Breast epithelium (tissue), 3 donors: ENCODE measurements around the gene GDPD5.
A peak's percentile ranks its signal among the peaks of the same experiment; 100 is the strongest.

Experiments
- POLR2A ChIP-seq: fragments of 450-650 bp; IDR thresholded peaks from one replicate; pipeline ENCODE4 v1.6.1; 2016; ENCODE audit warnings: antibody characterized with exemption, mild to moderate bottlenecking, moderate library complexity
- POLR2AphosphoS5 ChIP-seq, 3 donors: sonication (generic); formaldehyde crosslinking; IDR thresholded peaks; one replicate each; pipeline ENCODE4 v1.6.1; 2017; ENCODE audit warnings: antibody characterized with exemption in 3 of 3
- TF ChIP-seq, protein P1 (sequence below), 3 donors: fragments of 450-650 bp; IDR thresholded peaks; one replicate each; pipeline ENCODE4 v1.5.1; 2016 to 2017; ENCODE audit warnings: antibody characterized with exemption in 3 of 3, mild to moderate bottlenecking in 3 of 3, moderate library complexity in 3 of 3

DNA sequence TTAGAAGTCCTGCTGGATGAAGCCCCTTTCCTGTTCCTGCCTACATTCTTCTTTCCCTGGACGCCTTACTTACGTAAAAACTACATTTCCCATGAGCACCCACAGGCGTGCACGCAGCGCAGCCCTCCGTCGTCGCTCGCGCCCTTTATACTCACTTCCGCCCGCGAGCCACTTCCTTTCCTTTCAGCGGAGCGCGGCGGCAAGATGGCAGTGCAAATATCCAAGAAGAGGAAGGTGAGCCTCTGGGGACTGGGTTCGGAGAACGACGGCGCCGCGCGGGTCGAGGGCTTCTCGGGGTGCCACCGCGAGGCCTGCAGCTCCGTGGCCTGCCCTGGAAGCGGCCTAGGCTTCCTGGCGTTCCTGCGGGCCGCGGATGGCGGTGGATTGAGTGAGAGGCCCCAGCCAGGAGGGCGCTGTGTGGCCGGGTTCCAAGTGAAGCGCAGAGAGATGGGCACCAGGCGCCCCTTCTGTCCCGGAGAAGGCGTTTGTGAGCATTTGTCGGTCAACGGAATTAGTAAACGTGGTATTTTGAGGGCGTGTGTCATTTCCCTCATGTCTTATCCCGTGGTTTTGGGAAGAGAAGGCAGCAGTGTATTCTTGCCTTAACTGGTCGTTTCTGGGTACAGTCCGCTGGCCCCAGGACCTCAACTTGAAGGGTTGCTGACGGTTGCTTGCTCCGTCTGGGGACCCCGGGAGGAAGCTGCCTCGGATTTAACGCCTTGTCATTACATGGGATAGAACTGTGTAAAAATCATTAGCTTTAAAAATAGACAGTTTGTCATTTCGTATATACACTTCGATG is 126.2 kb downstream of the GDPD5 start, which contains the start of gene RPS3:
- TF ChIP-seq, protein P1, sequence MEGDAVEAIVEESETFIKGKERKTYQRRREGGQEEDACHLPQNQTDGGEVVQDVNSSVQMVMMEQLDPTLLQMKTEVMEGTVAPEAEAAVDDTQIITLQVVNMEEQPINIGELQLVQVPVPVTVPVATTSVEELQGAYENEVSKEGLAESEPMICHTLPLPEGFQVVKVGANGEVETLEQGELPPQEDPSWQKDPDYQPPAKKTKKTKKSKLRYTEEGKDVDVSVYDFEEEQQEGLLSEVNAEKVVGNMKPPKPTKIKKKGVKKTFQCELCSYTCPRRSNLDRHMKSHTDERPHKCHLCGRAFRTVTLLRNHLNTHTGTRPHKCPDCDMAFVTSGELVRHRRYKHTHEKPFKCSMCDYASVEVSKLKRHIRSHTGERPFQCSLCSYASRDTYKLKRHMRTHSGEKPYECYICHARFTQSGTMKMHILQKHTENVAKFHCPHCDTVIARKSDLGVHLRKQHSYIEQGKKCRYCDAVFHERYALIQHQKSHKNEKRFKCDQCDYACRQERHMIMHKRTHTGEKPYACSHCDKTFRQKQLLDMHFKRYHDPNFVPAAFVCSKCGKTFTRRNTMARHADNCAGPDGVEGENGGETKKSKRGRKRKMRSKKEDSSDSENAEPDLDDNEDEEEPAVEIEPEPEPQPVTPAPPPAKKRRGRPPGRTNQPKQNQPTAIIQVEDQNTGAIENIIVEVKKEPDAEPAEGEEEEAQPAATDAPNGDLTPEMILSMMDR (IDR thresholded peaks at IDR 0.05): peak in 1 of 3 donors; percentile 24
- TF ChIP-seq POLR2AphosphoS5 (IDR thresholded peaks at IDR 0.05) (peak; percentile 99 to 100 (median 99)), POLR2A (peak; percentile 72)
